Dermis microvascular lymphatic vessel endothelial cell (primary cell): ENCODE results near the gene FZD7. TPM values are rescaled to one million over a fixed set of nuclear protein-coding genes. Genes with fewer than 3 reads are reported as not detected.

Source experiments
- DNase-seq, 2 donors: peaks; one replicate each; pipeline versions ENCODE4 v3.0.0 to v3.0.0-alpha.2; 2010; ENCODE audit warnings: low read depth in 2 of 2
- total RNA-seq: library from RNA; depleted of rRNA; stranded (reverse); fragments of >200 nt; gene quantifications from 2 replicates; pipeline ENCODE4 v1.2.1, GENCODE V29; 2014

Gene FZD7
- total RNA-seq = under 0.01 and 0.13 TPM in 2 replicates

DNA sequence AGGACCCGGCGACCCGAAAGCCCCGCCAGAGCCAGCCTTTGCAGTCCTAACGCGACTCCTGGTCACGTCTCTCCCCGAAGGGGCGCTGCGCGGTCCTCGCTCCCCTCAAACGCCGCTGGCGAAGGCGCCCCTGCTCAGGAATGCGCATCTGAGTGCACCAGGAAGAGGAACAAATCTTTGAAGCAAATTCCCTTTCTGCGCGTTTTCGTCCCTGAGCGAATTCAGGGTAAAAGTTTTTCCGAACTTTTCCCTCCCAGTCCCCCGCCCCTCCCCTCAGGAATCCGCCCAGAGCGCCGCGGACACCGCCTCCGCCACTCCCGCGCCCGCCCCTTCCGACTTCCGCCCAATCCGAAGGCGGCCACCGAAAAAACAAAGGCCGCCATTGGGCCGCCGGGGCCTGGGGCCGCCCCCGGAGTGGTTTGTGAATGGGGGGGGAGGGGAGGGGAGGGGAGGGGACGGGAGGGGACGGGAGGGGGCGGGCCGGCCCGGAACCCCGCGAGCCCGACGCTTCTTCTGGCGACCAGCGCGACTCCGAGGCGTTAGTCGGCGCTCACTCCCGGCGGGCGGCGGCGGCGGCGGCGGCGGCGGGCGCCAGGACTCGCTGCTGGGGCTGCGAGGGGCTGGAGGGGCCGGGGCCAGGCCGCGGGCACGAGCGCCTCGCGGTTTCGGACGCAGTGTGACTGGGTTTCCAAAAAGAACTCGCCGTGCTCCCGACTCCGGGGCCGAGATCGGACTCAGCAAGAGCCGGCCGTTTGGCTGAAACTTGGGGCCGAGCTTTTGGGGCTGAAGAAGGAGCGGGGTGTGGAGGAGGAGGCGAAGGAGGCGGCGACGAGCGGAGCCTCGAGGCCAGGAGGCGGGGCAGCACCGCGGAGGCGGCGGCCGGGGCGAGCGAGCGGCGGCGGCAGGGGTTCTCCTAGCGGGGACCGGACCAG is at the start of gene FZD7:
Gene FZD7, plus strand, starts transcription at position 539 of the 932 bp plus-strand sequence. CDS start 793 bp downstream, outside the sequence.
- peak; percentile 53 to 81 for DNase-seq

GRCh38 chr2:201984333-201984732 is 49.3 kb upstream of the FZD7 start:
- DNase-seq = no peak

DNA sequence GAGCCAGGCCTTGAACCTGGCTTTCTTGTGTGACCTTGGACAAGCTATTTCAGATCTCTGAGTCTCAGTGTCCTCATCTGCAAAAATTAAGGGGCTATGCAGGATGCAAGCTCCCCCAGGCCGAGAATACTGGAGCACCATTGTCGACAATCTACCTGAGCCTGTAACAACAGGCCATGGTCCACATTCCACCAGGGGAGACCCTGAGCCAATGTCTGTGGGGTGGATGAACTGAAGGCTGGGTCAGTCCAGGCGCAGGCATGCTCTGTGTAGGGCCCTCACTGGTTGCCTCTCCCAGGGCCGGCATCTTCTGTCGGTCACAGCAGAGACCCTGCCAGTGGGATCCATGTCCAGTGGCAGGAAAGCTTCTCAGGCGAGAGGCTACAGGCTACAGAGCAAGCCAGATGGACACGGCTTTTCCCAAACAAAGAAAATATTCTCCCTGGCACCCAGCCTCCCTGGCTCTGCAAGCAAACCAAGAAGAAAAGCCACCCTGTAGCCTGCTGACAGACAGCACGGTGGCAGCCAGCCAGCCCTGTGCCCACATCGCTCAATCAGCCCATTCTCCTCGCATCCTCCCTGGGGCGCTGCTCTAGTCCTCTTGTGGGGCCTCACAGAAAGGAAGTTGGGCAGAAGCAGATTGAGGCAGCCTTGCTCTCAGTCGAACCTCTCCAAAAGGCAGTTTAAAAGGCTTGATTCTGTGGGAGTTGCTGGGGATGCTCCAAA is 48.7 kb upstream of the FZD7 start:
- DNase-seq = no peak

DNA sequence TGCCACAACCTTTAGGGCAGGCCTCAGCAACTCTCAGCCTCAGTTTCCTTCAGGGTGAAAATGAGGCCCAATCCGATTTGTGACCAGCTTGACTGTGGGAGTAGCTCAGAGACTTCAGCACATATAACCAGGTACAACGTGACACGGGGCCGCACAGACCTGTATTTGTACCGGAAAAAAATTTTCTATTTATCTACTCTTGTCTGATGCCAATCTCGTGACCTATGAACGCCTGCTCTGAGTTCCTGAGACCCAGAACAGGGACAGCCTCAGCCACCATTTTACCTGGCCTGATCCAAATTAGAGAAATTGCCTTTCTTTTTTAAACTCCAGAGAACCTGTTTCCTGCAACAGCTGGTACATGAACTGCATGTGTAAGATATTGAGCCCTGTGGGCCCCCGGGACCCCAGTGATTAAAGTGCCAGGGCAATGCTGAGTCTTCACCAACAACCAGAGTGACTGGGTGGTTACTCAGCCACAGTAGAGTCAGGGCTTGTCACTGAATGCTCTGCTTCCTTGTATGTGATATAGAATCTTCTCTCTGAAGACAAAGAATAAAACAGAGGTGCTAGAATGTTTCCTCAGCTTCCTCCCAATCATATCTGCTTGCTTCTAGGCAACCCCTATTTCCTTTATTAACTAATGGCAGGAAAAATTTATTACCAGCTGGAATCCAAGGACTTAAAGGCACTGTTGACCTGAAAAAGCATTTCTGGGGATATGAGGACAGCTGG is 47.8 kb upstream of the FZD7 start:
- DNase-seq = no peak

DNA sequence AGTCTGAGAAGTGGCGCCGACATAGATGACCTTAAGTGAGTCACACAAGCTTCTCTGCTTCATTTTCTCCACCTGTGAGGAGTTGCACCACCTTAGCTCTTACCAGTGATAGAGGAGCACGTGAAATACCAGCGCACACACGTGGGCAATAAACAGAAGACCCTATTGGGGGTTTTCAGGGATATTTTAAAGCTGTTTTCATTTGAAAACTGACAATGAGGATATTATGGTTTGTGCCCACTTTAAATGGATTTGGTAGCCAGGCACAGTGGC is 47.3 kb upstream of the FZD7 start:
- no peak for DNase-seq

- DNase-seq = no peak
These were observed 46.2 kb upstream of the FZD7 start for GRCh38 chr2:201987426-201987825.

DNA sequence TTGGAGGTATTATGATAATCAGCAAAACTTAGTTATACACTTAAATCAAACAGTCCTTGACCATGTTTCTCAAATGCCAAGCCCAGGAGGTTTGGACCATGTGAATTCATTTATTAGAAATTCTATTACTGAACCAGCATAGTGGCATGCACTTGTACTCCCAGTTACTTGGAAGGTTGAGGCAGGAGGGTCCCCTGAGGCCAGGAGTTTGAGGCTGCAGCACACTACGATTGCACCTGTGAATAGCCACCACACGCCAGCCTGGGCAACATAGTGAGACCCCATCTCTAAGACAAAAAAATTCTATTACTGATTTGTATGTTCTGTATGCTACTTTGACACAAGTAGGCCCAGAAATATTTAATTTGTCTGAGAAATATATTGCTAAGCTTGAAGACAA is 43.6 kb upstream of the FZD7 start:
- no peak for DNase-seq

GRCh38 chr2:201992960-201993359 is 40.7 kb upstream of the FZD7 start:
- no peak for DNase-seq

DNA sequence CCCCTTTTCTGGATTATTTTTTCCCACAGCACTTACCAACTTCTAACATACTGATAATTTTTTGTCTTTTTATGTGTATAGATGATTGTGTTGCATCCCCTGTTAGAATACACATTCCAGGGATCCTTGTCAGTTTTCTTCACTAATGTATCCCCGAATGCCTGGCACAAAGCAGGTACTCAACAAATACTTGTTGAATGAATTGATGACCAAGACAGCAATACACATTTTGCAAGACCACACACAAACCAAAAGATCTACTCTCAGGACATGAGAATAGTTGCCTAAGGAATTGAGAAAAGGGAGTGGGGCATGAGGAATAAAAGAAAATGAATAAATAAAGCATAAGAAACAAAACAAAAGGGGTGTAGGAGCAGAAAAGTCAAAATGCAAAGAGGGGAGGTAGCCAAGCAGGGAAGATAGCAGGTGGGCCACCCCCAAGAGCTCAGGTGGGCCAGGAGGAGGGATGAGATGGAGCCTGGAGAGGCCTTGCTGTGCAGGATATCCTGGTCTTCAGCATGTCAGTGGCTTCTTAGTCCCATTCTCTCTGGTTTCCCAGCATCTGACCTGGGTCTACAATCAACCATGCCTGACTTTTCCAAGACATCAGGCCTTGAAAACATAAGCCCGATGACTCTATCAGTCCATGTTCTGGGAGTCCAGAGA is 38.5 kb upstream of the FZD7 start:
- DNase-seq = no peak

DNA sequence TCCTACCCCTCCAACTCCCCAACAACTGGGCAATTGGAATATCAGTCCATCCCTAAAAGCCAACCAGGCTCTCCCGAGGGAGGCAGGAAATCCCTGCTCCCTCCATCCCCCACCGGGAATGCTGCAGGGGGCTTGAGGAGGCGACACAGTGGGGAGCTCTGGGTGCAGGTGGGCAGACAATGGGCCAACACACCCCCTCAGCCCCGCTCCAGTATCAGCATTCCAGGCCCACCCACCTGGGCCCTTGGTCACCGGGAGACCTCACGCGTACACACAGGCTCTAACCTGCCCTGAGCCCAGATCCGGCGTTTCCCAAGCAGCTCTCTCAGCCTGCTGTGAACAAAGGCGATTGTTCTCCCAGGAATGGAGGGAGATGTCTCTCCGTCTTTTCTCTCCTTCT is 37.6 kb upstream of the FZD7 start:
- DNase-seq = no peak

DNA sequence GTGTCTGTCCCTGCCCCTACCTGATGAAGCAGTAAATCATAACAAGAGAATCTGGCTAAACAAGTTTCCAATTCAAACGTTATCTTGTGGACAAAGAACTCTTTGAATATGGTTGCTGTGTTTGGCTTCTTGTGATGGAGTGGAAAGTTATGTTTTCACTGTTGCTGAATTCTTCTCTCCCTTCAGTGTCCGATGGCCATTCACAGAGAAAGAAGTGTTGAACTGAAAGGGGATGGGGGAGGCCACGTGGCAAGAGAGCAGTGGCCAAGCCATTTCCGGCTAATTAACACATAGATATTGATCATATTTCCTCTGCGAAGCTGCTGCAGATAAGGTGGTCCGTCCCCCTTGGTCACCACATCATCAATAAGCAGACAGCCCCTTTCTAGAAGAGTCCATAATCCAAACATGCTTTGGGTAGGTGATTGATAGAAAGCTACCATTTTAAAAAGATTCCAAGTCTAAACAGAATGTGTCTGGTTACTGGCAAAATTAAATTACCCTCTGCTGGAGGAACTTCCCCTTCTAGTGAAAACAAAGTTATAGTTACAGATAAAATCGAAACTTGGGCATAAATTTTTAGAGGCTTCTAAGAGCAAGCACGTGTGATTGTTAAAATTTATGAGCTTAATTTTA is 36.9 kb upstream of the FZD7 start:
- DNase-seq = no peak

DNA sequence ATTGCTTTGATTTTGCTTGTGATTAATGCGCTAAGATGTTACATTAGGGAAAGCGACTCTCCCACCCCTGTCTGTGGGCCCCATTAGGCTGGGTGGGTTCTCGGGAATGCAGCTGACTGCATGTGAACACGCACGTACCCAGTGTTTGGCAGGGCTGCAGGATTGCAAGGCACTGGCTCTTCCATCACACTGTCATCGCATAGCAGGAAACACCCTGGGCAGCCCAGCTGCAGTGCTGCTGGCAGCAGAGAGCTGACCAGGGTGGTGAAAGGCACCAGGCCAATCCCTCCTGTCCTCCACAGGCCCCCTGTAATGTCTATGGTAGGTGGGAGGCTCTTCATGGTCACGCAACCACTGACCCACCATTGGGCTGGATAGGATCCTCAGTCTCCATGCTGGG is 34.4 kb upstream of the FZD7 start:
- DNase-seq = no peak

GRCh38 chr2:202001826-202002225 is 31.8 kb upstream of the FZD7 start:
- no peak for DNase-seq

GRCh38 chr2:202002381-202002780 is 31.3 kb upstream of the FZD7 start:
- DNase-seq = no peak

DNA sequence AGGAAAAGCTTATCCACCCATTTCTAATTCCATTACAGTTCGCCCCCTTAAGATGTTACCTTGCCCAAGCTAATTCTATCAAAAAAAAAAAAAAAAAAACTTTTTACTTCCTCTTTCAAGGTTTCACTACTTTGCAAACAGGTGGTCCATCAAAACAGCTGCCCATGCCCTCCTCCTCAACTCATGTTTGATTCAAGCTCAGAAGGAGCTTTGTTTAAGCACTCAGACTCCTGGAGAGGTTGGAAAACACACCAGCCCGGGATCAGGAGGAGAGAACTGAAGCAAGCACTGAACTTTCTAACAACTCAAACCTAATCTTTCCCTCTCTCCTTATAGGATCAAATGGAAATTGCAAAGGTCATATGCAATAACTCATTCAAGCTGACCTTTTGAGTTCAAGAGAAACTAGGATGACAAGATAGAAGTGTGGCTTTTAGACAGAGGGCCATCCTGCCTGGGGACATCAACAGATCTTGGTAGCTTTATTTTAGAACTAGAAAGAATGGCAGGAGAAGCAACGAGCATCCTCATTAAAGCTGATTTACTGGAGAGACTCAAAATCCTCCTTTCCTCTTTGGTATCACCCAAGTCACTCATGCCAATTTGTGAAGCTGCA is 28.3 kb upstream of the FZD7 start:
- DNase-seq = no peak

- no peak for DNase-seq
These were observed 27.4 kb upstream of the FZD7 start for GRCh38 chr2:202006301-202006700.

- no peak for DNase-seq
These were observed 26.4 kb upstream of the FZD7 start for GRCh38 chr2:202007015-202007982.

DNA sequence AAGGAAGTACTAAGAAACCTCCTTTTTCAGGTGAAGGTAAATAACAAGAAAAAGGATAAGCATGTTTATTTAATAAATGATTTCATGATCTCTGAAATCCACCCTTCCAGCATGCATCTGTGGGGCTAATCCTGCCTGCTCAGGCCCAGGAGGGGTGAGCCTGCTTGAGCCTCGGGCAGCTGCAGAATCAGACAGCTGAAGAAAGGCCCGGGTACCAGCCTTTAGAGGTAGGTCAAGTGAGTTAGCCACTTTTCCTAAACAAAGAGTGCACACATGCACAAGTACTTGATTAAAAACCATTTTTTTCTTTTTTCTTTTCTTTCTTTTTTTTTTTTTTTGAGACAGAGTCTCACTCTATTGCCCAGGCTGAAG is 25.7 kb upstream of the FZD7 start:
- DNase-seq = no peak

DNA sequence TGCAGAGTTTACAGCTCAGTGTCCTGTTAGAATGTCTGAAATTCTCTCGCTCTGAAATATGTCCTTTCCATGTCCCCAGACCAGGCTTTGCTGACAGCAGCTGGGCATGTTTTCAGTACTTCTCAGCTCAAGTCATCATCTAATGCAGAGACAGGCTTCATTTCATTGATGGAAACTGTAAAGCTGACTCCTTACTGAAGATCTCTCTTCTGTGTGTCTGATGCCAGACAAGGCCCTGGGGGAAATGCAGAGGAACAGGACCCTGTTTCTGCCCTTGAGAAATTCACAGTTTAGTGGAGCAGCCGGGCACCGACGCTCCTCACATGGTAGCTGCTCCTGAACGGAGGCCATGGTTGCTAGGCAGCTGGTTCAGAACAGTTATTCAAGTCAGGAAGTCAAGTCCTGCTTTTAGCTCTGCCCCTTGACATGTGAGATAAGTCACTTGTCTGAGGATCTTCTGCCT is 24.6 kb upstream of the FZD7 start:
- no peak for DNase-seq

GRCh38 chr2:202009581-202009980 is 24.1 kb upstream of the FZD7 start:
- no peak for DNase-seq
